EH (cell line): ENCODE measurements around the gene RPL4.
"Not testable (repeated sequence)": the region's sequence is repeated elsewhere in the genome, so short reads cannot be mapped to it uniquely, and the experiment has no call there.

Source experiments
- DNase-seq: peaks from one replicate; pipeline ENCODE4 v3.0.0-alpha.2; 2015; ENCODE audit warnings: low read depth

Gene RPL4

GRCh38 chr15:66504563-66505429, at the start of gene RPL4, which contains the start of gene ZWILCH:
RPL4 (minus strand) TSS chr15:66504855; CDS start chr15:66504790, 65 bp downstream.
ZWILCH (plus strand) TSS chr15:66505326; CDS start chr15:66505339, 13 bp downstream.
- DNase-seq, result peak; percentile 90

GRCh38 chr15:66545255-66545654, 40.6 kb upstream of the RPL4 start:
- DNase-seq, result no peak

GRCh38 chr15:66542896-66543295, 38.2 kb upstream of the RPL4 start:
- DNase-seq, result no peak

- DNase-seq, result no peak
Observed at GRCh38 chr15:66535056-66535455, 30.4 kb upstream of the RPL4 start.

- no peak for DNase-seq
Observed at GRCh38 chr15:66524838-66525237, 20.2 kb upstream of the RPL4 start.

GRCh38 chr15:66523926-66524325, 19.3 kb upstream of the RPL4 start:
- DNase-seq, result no peak

GRCh38 chr15:66515901-66516322, 11.3 kb upstream of the RPL4 start:
- DNase-seq, result peak; percentile 55

GRCh38 chr15:66514586-66514985, 9.9 kb upstream of the RPL4 start:
- no peak for DNase-seq

- no peak for DNase-seq
Observed at GRCh38 chr15:66508293-66508883, 3.7 kb upstream of the RPL4 start.

GRCh38 chr15:66505818-66506217, 1.2 kb upstream of the RPL4 start:
- DNase-seq, result peak; percentile 3

- no peak for DNase-seq
Observed at GRCh38 chr15:66505430-66505811, 766 bp upstream of the RPL4 start.

- DNase-seq, result peak; percentile 19
Observed at GRCh38 chr15:66503780-66504562, 684 bp downstream of the RPL4 start.

GRCh38 chr15:66503041-66503648, 1.5 kb downstream of the RPL4 start:
- peak; percentile 27 for DNase-seq

GRCh38 chr15:66502491-66502890, 2.2 kb downstream of the RPL4 start:
- no peak for DNase-seq

- DNase-seq, result not testable (repeated sequence)
Observed at GRCh38 chr15:66500346-66500745, 4.3 kb downstream of the RPL4 start.

GRCh38 chr15:66498501-66499386, 5.9 kb downstream of the RPL4 start:
- DNase-seq, result peak; percentile 50

- peak; percentile 93 for DNase-seq
Observed at GRCh38 chr15:66497502-66498455, 6.9 kb downstream of the RPL4 start, which contains the start of gene SNAPC5. SNAPC5 (minus strand) TSS chr15:66497762; CDS start chr15:66497731, 31 bp downstream.

GRCh38 chr15:66496951-66497501, 7.6 kb downstream of the RPL4 start:
- no peak for DNase-seq

- DNase-seq, result no peak
Observed at GRCh38 chr15:66494262-66494661, 10.4 kb downstream of the RPL4 start.
